Keratinocyte (primary cell): ENCODE measurements around the gene NSMCE1. TPM values are rescaled to one million over a fixed set of nuclear protein-coding genes. Genes with fewer than 3 reads are reported as not detected.

ENCODE experiments used
- DNase-seq: peaks from one replicate; pipeline ENCODE4 v3.0.0-alpha.2; 2011; ENCODE audit warnings: low read depth, missing footprints, low spot score
- FAIRE-seq: peaks from 2 replicates; lab custom pipeline; 2011; peaks lifted over from hg19 to GRCh38; lab: Jason Lieb, UNC
- H2AFZ ChIP-seq: 2 replicates; pipeline ENCODE4 v1.6.0; 2012; ENCODE audit warnings: low read length, control low read depth, inconsistent platforms; ENCODE audit not compliant: control insufficient read depth
- H3K27ac ChIP-seq: 2 replicates; pipeline ENCODE4 v1.5.1; 2011; ENCODE audit warnings: low read length; ENCODE audit not compliant: control insufficient read depth, insufficient read depth
- H3K27me3 ChIP-seq: 3 replicates; pipeline ENCODE4 v1.6.0; 2011; ENCODE audit warnings: low read length; ENCODE audit not compliant: control insufficient read depth, insufficient read depth; ENCODE audit errors: extremely low read depth
- H3K36me3 ChIP-seq, 2 experiments: 2 replicates in 1 of 2; 3 replicates in 1 of 2; pipeline ENCODE4 v1.5.1; 2011; ENCODE audit warnings: low read length in 2 of 2, mild to moderate bottlenecking in 1 of 2; ENCODE audit not compliant: control insufficient read depth in 2 of 2, insufficient read depth in 2 of 2; ENCODE audit errors: extremely low read depth in 1 of 2
- H3K4me1 ChIP-seq: 3 replicates; pipeline ENCODE4 v1.5.1; 2011; ENCODE audit warnings: low read length; ENCODE audit not compliant: control insufficient read depth, insufficient read depth; ENCODE audit errors: extremely low read depth
- H3K4me2 ChIP-seq: 3 replicates; pipeline ENCODE4 v1.6.0; 2011; ENCODE audit warnings: low read depth, low read length; ENCODE audit not compliant: control insufficient read depth, insufficient read depth; ENCODE audit errors: extremely low read depth
- H3K4me3 ChIP-seq, 3 experiments: fragments of 200-600 bp in 1 of 3; sonication (generic) in 1 of 3; 2 replicates in 2 of 3; 3 replicates in 1 of 3; pipeline ENCODE4 v1.5.1; 2011 to 2016; ENCODE audit warnings: low read length in 3 of 3, mild to moderate bottlenecking in 3 of 3, control low read depth in 2 of 3, inconsistent platforms in 1 of 3, low read depth in 1 of 3, mixed read lengths in 1 of 3, mixed run types in 1 of 3, moderate library complexity in 1 of 3; ENCODE audit not compliant: control insufficient read depth in 2 of 3, insufficient read depth in 2 of 3; ENCODE audit errors: extremely low read depth in 1 of 3
- H3K79me2 ChIP-seq: 2 replicates; pipeline ENCODE4 v1.6.0; 2012; ENCODE audit warnings: low read length; ENCODE audit not compliant: control insufficient read depth, insufficient read depth
- H3K9ac ChIP-seq: 3 replicates; pipeline ENCODE4 v1.6.0; 2011; ENCODE audit warnings: low read length; ENCODE audit not compliant: control insufficient read depth, insufficient read depth; ENCODE audit errors: extremely low read depth
- H3K9me1 ChIP-seq: 3 replicates; pipeline ENCODE4 v1.6.0; 2011; ENCODE audit warnings: low read length; ENCODE audit not compliant: control insufficient read depth, insufficient read depth; ENCODE audit errors: extremely low read depth
- H3K9me3 ChIP-seq: 2 replicates; pipeline ENCODE4 v1.5.1; 2012; ENCODE audit warnings: low read depth, low read length; ENCODE audit not compliant: control insufficient read depth
- H4K20me1 ChIP-seq: 3 replicates; pipeline ENCODE4 v1.6.0; 2011; ENCODE audit warnings: low read length; ENCODE audit not compliant: control insufficient read depth, insufficient read depth; ENCODE audit errors: extremely low read depth
- CTCF ChIP-seq, 3 experiments: IDR thresholded peaks in 1 of 3; conservative IDR thresholded peaks in 1 of 3; optimal IDR thresholded peaks in 1 of 3; 2 replicates in 2 of 3; 3 replicates in 1 of 3; pipeline versions ENCODE3 to v1.5.1; 2011; ENCODE audit warnings: low read length in 3 of 3, mild to moderate bottlenecking in 3 of 3, moderate library complexity in 2 of 3, control low read depth in 1 of 3, inconsistent platforms in 1 of 3; ENCODE audit not compliant: insufficient read depth in 2 of 3; ENCODE audit errors: extremely low read depth in 1 of 3
- EZH2 ChIP-seq: IDR thresholded peaks from one replicate; pipeline ENCODE4 v1.6.1; 2012; ENCODE audit warnings: inconsistent platforms, mild to moderate bottlenecking, low read length, moderate library complexity
- dilution Hi-C: fragments of 300-500 bp; cut with MboI; formaldehyde crosslinking; loops from one replicate; pipeline ENCODE4 v1.7.0; 2020; ENCODE audit warnings: low sequenced_read_pairs; ENCODE audit not compliant: extremely low pct_ligation_motif_present
- polyA plus RNA-seq, 5 experiments: library from polyadenylated mRNA; depleted of rRNA in 3 of 5; stranded (reverse) in 3 of 5; stranded (forward) in 1 of 5; unstranded in 1 of 5; fragments of >200 nt; gene quantifications; 1 replicate in 1 of 5; 2 replicates in 3 of 5; 3 replicates in 1 of 5; pipeline versions ENCODE4 v1.2.1 to v1.2.3, GENCODE V29; 2011 to 2012; ENCODE audit warnings: missing spikeins in 2 of 5, low read depth in 1 of 5, low replicate concordance in 1 of 5

NSMCE1 gene
- polyA plus RNA-seq, 1 donor (not counting 4 experiments of a cell fraction or from before 2014, with no cell fraction given) = 55.9 TPM

- Histone ChIP-seq H3K79me2 (peaks cover 7% of the 10 kb centered on the region), H3K4me1 (no peaks in the 10 kb centered on the region), H3K4me2 (no peak overlapping the region), H3K27me3 (no peaks in the 10 kb centered on the region), H4K20me1 (no peaks in the 10 kb centered on the region), H3K27ac (no peak overlapping the region), H3K36me3 (peaks cover 0 to 6% of the 10 kb centered on the region in 2 experiments), H3K9me3 (no peaks in the 10 kb centered on the region), H3K9ac (no peak overlapping the region), H3K9me1 (no peaks in the 10 kb centered on the region), H2AFZ (no peak overlapping the region), H3K4me3 (no peak overlapping the region)
- no peak for FAIRE-seq
- dilution Hi-C loops = no loop called here
- no peak for DNase-seq
- TF ChIP-seq EZH2 (no peak), CTCF (optimal IDR thresholded peaks at IDR 0.05 in 1 of 3, IDR thresholded peaks at IDR 0.05 in 1 of 3, conservative IDR thresholded peaks at IDR 0.05 in 1 of 3; ENCODE audit: extremely low read depth in 1 of 3, insufficient read depth in 2 of 3, low read length in 3 of 3) (no peak)
Observed at GRCh38 chr16:27242398-27242797, 26.2 kb downstream of the NSMCE1 start.

GRCh38 chr16:27241658-27242057 is 26.9 kb downstream of the NSMCE1 start:
- dilution Hi-C loops = no loop called here
- no peak overlapping the region for H3K9ac ChIP-seq
- peaks cover 4 to 6% of the 10 kb centered on the region in 2 experiments for H3K36me3 ChIP-seq
- no peaks in the 10 kb centered on the region for H3K9me1 ChIP-seq
- no peak overlapping the region for H3K27ac ChIP-seq
- no peaks in the 10 kb centered on the region for H4K20me1 ChIP-seq
- no peaks in the 10 kb centered on the region for H3K4me1 ChIP-seq
- H3K27me3 ChIP-seq = no peaks in the 10 kb centered on the region
- DNase-seq = no peak
- H3K4me2 ChIP-seq = no peak overlapping the region
- H3K79me2 ChIP-seq = peaks cover 7% of the 10 kb centered on the region
- no peaks in the 10 kb centered on the region for H3K9me3 ChIP-seq
- no peak overlapping the region for H3K4me3 ChIP-seq
- FAIRE-seq = no peak
- H2AFZ ChIP-seq = no peak overlapping the region
- TF ChIP-seq CTCF (optimal IDR thresholded peaks at IDR 0.05 in 1 of 3, IDR thresholded peaks at IDR 0.05 in 1 of 3, conservative IDR thresholded peaks at IDR 0.05 in 1 of 3; ENCODE audit: extremely low read depth in 1 of 3, insufficient read depth in 2 of 3, low read length in 3 of 3) = no peak
- no peak for TF ChIP-seq EZH2
